Loucy (cell line): ENCODE measurements around the gene KCNK5.

Experiments
- EZH2phosphoT487 ChIP-seq: fragments of 200-600 bp; IDR thresholded peaks from 2 replicates; pipeline ENCODE4 v1.6.1; 2018; ENCODE audit warnings: antibody characterized with exemption, mild to moderate bottlenecking, moderate library complexity, borderline replicate concordance
- TF ChIP-seq, protein P1 (sequence below): fragments of 200-600 bp; sonication (generic); conservative IDR thresholded peaks from 2 replicates; pipeline ENCODE4 v1.5.1; 2014; ENCODE audit warnings: mild to moderate bottlenecking, antibody characterized with exemption, low read length

DNA sequence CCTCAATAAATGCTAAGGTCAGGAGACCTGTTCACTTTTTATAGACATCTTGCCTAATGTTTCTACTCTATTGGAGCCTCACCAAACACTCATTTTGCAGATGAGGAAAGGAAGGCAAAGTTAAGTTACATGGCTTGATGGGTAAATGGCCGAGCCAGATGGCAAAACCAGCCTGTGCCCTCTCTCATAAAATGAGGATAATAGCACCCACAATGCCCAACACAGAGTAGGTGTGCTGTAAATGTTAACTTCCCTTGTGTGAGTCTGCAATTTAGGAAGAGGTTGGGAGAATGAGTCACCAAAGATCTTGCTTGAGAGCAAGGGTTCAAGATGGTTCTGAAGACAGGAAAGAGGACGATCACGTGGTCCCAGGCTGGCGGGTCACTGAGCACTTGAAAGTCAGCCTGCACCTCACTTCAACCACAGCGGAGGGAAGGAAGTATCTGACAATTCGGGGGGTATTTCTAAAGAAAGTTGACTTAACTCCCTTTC lies 3.3 kb downstream of the KCNK5 start:
- TF ChIP-seq, protein P1, sequence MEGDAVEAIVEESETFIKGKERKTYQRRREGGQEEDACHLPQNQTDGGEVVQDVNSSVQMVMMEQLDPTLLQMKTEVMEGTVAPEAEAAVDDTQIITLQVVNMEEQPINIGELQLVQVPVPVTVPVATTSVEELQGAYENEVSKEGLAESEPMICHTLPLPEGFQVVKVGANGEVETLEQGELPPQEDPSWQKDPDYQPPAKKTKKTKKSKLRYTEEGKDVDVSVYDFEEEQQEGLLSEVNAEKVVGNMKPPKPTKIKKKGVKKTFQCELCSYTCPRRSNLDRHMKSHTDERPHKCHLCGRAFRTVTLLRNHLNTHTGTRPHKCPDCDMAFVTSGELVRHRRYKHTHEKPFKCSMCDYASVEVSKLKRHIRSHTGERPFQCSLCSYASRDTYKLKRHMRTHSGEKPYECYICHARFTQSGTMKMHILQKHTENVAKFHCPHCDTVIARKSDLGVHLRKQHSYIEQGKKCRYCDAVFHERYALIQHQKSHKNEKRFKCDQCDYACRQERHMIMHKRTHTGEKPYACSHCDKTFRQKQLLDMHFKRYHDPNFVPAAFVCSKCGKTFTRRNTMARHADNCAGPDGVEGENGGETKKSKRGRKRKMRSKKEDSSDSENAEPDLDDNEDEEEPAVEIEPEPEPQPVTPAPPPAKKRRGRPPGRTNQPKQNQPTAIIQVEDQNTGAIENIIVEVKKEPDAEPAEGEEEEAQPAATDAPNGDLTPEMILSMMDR: no peak
- TF ChIP-seq EZH2phosphoT487: no peak
